Suppressor macrophage treated with lipopolysaccharide for 4 hours (primary cell): ENCODE data around the gene NPIPA1.
"Not testable (repeated sequence)": the region's sequence is repeated elsewhere in the genome, so short reads cannot be mapped to it uniquely, and the experiment has no call there.

Source experiments
- DNase-seq: peaks from one replicate; pipeline ENCODE4 v3.0.0-alpha.2; 2020

The NPIPA1 gene

DNA sequence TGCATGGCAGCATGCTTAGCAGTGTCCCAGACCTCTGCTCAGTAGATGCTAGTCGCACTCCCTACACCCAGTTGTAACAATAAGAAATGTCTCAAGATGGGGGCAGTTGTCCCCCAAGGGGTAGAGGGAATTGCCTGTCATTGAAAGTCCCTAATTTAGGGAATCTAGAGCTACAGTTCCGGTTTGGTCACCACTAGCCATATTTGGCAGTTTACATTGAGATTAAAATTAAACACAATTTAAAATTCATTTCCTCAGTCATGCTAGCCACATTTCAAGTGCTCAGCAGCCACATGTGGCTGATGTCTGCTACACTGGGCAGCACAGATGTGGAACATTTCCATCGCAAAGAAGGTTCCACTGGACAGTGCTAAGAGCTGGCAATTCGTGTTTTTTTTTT lies 41.7 kb downstream of the NPIPA1 start:
- not testable (repeated sequence) for DNase-seq

DNA sequence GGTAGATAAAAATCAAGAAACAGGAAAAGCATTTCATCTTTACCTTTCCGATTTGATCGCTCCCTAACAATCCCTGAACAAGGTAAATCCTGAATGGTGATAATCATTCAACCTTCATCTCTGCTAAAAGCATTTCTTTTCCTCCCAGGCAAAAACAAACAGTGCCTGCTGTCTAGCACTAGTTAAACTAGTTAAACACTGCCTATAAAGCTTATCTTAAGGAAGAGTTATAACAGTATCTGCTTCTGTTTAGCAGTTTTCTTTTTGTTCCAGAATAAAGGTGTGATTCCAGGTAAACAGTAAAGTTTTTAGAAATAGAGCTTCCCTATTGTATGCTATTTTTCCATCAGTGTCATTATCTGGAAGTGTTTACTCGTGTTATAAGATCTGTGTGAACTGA lies 44.0 kb downstream of the NPIPA1 start:
- DNase-seq, result not testable (repeated sequence)

DNA sequence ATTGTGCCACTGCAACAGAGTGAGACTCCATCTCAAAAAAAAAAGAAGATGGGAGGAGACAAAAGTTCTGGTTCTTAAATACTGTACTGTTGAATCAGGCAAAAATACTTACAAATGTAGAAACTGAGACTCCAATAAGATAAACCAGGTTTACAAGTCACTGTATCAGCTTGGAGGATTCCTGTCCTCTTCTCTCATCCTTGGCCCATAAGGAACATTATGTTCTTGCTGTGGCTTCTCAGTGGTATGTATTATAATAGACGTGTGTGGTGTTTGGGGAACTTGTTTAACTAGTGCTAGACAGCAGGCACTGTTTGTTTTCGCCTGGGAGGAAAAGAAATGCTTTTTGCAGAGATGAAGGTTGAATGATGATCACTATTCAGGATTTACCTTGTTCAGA lies 45.3 kb downstream of the NPIPA1 start:
- DNase-seq, result not testable (repeated sequence)

DNA sequence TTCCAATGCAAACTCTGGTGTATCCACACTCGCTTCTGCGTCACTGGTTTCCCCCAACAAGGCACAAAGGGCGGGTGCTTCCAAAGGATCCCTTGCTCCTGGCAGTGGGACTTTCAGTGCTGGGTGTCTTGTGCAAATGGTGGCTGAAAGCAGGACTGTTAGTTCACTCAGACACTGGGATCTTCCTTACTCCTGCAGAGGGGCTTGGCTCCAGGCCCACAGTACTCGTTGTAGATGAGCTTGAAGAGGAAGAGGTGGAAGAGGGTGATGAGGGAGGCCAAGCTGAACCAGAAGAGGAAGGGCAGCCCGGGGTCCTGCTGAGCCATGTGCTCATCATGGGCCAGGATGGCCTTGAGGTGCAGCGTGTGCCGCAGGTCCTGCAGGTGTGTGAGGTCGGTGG lies 50.8 kb downstream of the NPIPA1 start:
- DNase-seq, result not testable (repeated sequence)

DNA sequence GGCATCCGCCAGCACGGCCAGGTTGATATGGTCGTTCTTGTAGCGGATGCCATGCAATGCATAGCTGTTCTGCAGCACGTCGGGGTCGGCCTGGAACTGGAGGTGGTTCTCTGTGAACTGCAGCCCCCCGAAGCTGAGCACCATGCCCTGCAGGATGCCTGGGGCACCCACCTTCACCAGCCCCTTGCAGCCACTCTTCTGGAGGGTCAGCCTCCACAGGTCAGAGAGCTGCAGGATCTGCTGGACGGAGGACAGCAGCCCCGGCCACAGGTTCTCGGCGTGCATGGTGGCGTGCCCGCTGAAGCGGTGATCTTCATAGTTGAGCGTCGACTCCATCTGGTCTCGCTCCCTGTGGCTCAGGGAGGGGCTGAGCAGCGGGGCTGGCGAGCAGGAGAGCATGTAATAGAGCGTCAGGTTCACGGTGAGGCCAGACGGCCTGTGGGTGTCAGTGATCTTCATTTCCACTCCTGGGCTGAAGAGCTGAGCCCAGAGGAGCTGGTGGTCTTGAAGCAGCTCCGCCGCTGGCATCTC lies 51.5 kb downstream of the NPIPA1 start:
- DNase-seq, result not testable (repeated sequence)

DNA sequence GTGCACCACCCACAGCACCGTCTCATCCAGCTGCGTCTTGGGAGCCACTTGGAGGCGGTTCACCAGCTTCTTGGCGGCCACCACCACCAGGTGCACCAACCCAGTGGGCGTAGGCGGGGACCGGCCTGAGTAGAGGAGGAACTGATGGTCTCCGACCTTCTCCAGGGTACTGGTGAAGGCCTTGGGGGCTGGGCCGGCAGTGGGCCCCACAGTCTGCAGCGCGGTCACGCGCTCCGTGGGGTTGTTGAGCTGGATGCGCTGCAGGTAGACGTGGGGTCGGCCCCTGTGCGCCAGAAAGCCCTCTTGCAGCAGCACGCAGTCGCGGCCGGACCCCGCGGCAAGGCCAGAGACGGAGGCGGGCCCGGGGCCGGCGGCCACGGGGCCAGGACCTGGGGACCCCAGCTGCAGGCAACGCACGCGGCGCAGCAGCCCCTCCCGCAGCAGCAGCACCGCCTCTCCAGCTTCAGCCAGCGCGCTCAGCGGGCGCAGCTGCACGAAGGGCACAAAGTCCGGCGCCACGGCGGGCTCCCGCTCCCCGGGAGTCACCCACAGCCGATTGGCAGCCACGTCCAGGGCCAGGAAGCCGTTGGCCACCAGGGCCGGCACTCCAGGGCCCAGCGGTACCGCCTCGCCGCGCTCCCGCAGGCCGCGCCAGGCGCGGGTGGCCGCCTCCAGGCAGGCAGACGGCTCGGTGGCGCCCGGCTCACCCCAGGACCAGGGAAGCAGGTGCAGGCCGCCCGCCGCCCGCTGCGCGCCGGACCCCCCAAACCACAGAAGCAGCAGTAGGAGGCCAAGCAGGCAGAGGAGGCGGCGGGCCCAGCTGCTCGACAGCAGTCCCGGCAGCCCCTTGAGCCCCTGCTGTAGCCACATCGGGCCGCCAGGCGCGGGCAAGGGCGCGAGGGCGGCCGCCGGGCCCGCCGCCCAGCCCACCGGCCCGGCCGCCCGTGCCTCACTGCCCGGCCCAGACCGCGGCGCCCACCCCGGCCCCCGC lies 52.3 kb downstream of the NPIPA1 start:
- DNase-seq, result not testable (repeated sequence)

GRCh38 chr16:14993277-14994151 lies 56.3 kb downstream of the NPIPA1 start:
- not testable (repeated sequence) for DNase-seq

- not testable (repeated sequence) for DNase-seq
Observed at GRCh38 chr16:14996702-14997101, 59.5 kb downstream of the NPIPA1 start.

- not testable (repeated sequence) for DNase-seq
Observed at GRCh38 chr16:14998300-14998699, 61.1 kb downstream of the NPIPA1 start.

- not testable (repeated sequence) for DNase-seq
Observed at GRCh38 chr16:14999845-15000244, 62.6 kb downstream of the NPIPA1 start.
